Measurements from ENCODE around the gene AHNAK2. TPM values are rescaled to one million over a fixed set of nuclear protein-coding genes. Genes with fewer than 3 reads are reported as not detected.
"Not testable (repeated sequence)": the region's sequence is repeated elsewhere in the genome, so short reads cannot be mapped to it uniquely, and the experiment has no call there.

AHNAK2 gene
- total RNA-seq, 1 experiment from 2014 or later = 30.8 TPM

GRCh38 chr14:104891121-104891551 is 87.0 kb downstream of the AHNAK2 start:
- H3K4me2 ChIP-seq = no peak overlapping the region
- no peaks in the 10 kb centered on the region for H3K9me3 ChIP-seq (ENCODE audit: insufficient read depth, low read depth)
- no peak for DNase-seq
- intact Hi-C loops (cut with micrococcal nuclease; ENCODE audit: unreplicated experiment) = no loop called here
- H3K4me1 ChIP-seq (replicated peaks; ENCODE audit: insufficient read depth) = no peaks in the 10 kb centered on the region
- no TSS peak for BruUV-seq (replicated peaks)
- no peaks in the 10 kb centered on the region for H3K9me2 ChIP-seq (ENCODE audit: insufficient read depth)
- TF ChIP-seq EZH2 (IDR thresholded peaks at IDR 0.05; ENCODE audit: low read depth) (no peak), CTCF (conservative IDR thresholded peaks at IDR 0.05) (no peak)
- no peaks in the 10 kb centered on the region for H3K79me2 ChIP-seq (ENCODE audit: low read depth)
- no peaks in the 10 kb centered on the region for H3K27me3 ChIP-seq (ENCODE audit: insufficient read depth, low read depth)
- H2AFZ ChIP-seq = no peak overlapping the region
- no peaks in the 10 kb centered on the region for H3K36me3 ChIP-seq (ENCODE audit: low read depth)
- H3K27ac ChIP-seq = no peak overlapping the region
- no peak overlapping the region for H3K4me3 ChIP-seq
- peaks cover 2% of the 10 kb centered on the region; the same call in 1 of the 2 replicates for H4K20me1 ChIP-seq (ENCODE audit: insufficient read depth)
- H3F3A ChIP-seq (ENCODE audit: insufficient read depth, low read depth) = no peaks in the 10 kb centered on the region
- POLR2A ChIA-PET (ENCODE audit: unreplicated experiment) = no interaction called here
- CTCF ChIA-PET = no interaction called here

GRCh38 chr14:104890292-104890691 is 87.9 kb downstream of the AHNAK2 start:
- DNase-seq; H2AFZ ChIP-seq; H4K20me1 ChIP-seq (ENCODE audit: insufficient read depth); H3K4me2 ChIP-seq; intact Hi-C loops (cut with micrococcal nuclease; ENCODE audit: unreplicated experiment); H3K4me3 ChIP-seq; H3K36me3 ChIP-seq (ENCODE audit: low read depth); POLR2A ChIA-PET (ENCODE audit: unreplicated experiment); H3K4me1 ChIP-seq (replicated peaks; ENCODE audit: insufficient read depth); H3K9me3 ChIP-seq (ENCODE audit: insufficient read depth, low read depth); BruUV-seq (replicated peaks); CTCF ChIA-PET; H3K27ac ChIP-seq; H3K27me3 ChIP-seq (ENCODE audit: insufficient read depth, low read depth); H3F3A ChIP-seq (ENCODE audit: insufficient read depth, low read depth); H3K9me2 ChIP-seq (ENCODE audit: insufficient read depth); H3K79me2 ChIP-seq (ENCODE audit: low read depth): not testable (repeated sequence)

GRCh38 chr14:104889375-104889757 is 88.8 kb downstream of the AHNAK2 start:
- no peak for DNase-seq
- Histone ChIP-seq H3K4me3 (no peak overlapping the region), H3K79me2 (ENCODE audit: low read depth) (no peaks in the 10 kb centered on the region), H3F3A (ENCODE audit: insufficient read depth, low read depth) (no peaks in the 10 kb centered on the region), H3K4me1 (replicated peaks; ENCODE audit: insufficient read depth) (no peaks in the 10 kb centered on the region), H3K36me3 (ENCODE audit: low read depth) (no peaks in the 10 kb centered on the region), H3K27ac (no peak overlapping the region), H4K20me1 (ENCODE audit: insufficient read depth) (no peaks in the 10 kb centered on the region), H3K9me3 (ENCODE audit: insufficient read depth, low read depth) (no peaks in the 10 kb centered on the region), H2AFZ (no peak overlapping the region), H3K4me2 (no peak overlapping the region), H3K27me3 (ENCODE audit: insufficient read depth, low read depth) (no peaks in the 10 kb centered on the region), H3K9me2 (ENCODE audit: insufficient read depth) (no peaks in the 10 kb centered on the region)
- BruUV-seq (replicated peaks) = no TSS peak
- POLR2A ChIA-PET (ENCODE audit: unreplicated experiment) = no interaction called here
- no peak for TF ChIP-seq EZH2 (IDR thresholded peaks at IDR 0.05; ENCODE audit: low read depth)
- TF ChIP-seq CTCF (conservative IDR thresholded peaks at IDR 0.05) = no peak
- CTCF ChIA-PET = no interaction called here
- intact Hi-C loops (cut with micrococcal nuclease; ENCODE audit: unreplicated experiment) = no loop called here
